GM21717 (cell line): ENCODE data around the gene RUSC2.
"Not testable (repeated sequence)": the region's sequence is repeated elsewhere in the genome, so short reads cannot be mapped to it uniquely, and the experiment has no call there.

ENCODE experiments used
- ATAC-seq: cut with Tn5 transposase; IDR thresholded peaks from one replicate; pipeline ENCODE4 v1.9.1; 2021; ENCODE audit warnings: mild to moderate bottlenecking, moderate library complexity; ENCODE audit not compliant: unreplicated experiment

The RUSC2 gene

DNA sequence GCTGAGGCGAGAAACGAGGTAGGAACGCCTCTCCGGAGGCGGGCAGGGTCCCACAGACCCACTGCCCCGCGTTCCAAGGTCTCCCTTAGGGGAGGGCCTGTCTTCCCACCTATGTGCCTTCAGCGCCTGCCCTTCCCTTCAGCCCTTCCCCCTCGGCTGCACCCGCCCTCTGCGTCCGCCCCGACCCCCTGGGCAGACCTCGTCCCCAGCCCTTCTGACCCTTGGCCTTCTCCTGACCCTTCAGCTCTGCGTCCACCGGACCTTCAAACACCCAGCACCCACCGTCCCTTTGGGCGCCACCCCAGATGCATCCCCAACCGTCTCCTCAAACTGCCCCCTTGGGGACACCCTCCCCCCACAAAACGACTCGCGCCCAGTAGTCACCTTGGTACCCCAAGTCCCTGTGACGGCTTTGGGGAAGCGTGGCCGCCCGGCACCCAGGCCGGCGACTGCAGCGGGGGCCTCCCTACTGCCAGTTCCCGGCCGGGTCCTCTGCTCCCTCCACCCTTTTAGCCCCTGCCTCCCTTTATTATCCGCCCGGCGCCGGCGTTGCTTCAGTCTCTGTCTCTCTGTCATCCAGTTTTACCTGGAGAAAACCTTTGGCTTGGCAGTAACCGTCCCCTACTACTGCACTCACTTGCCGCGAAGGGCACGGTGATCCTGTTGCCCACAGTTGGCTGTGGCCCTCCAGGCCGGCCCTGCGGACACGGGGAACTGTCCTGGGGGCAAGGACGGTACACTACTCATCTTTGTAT lies 421 bp downstream of the RUSC2 start:
- no peak for ATAC-seq

DNA sequence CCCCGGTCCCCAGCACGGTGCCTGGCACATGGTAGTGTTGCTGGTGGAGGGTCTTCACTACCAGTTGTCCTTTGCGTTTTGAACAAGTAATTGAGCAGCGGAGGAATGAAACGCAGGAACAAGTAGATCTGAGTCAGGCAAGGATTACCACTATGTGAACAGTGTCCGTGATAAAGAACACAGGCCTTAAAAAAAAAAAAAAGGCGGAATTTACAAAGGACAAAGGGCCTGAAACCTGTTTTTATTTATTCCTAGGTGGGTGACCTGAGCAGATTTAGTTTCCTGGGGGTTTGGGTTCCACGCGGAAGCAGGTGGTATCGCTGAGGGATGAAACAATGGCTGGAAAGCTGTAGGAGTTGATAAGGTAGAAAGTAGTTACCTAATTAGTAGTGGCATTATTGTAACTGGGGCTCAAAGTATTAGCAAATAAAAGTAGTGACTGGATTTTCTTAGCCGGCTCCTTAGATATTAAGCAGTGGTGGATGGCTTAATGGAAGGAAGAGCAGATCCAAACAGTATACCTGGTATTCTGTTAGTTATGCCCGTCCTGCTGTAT lies 1.1 kb downstream of the RUSC2 start:
- ATAC-seq, result no peak

DNA sequence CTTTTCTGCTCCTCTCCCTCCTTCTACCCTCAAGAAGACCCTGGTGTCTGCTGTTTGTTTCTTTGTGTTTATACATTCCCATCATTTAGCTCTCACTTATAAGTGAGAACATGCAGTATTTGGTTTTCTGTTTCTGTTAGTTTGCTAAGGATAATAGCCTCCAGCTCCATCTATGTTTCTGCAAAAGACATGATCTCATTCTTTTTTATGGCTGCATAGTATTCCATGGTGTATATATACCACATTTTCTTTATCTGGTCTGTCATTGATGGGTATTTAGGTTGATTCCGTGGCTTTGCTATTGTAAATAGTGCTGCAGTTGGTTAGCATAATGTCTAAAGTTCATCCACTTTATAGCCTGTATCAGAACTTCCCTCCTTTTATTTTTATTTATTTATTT lies 3.2 kb downstream of the RUSC2 start:
- not testable (repeated sequence) for ATAC-seq

DNA sequence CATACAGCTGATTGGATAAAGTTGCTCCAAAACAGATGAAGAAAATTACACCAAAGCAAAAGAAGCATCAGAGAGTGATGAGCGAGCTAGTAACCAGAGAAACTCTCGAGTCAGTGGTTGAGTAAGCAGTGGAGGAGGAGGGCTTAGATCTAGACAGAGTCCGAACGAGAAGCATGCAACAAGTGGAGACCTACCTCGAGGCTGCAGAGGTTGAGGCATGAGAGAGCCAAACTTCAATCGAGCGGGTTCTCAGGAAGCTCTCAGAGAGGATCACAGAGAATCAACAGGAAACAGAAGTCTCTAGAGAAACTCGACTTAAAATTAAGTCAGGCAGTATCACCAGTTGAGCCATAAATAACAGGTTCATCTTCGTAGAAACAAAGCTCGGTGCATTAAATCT lies 6.1 kb downstream of the RUSC2 start:
- no peak for ATAC-seq

DNA sequence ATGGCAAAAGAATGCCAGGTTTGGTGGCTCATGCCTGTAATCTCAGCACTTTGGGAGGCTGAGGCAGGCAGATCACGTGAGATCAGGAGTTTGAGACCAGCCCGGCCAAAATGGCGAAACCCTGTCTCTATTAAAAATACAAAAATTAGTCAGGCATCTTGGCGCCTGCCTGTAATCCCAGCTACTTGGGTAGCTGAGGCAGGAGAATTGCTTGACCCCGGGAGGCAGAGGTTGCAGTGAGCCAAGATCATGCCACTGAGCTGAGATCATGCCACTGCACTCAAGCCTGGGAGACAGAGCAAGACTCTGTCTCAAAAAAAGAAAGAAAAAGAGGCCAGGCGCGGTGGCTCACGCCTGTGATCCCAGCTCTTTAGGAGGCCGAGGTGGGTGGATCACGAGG lies 8.3 kb downstream of the RUSC2 start:
- ATAC-seq, result not testable (repeated sequence)

DNA sequence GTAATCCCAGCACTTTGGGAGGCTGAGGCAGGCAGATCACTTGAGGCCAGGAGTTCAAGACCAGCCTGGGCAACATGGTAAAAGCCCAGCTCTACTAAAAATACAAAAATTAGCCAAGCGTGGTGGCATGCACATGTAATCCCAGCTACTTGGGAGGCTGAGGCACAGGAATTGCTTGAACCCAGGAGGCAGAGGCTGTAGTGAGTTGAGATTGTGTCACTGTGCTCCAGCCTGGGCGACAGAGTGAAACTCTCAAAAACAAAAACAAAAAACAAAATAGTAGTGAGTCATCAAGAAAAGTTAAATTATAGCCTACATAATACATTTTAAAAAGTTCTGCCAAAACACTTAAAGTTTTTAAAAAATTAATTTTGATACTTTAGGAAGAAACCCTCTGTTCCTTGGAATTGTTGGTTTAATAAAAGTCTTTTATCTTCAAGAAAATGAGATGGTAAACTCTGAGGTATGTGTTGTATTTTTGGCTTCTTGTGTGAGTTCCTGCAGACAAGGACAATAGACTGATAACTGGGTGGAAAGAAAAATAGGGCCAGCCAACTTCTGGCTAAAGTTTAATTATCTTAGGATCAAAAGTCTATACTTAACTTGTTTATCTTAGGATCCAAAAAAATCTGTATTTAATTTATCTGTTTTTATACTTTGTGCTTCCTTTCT lies 9.3 kb downstream of the RUSC2 start:
- no peak for ATAC-seq

DNA sequence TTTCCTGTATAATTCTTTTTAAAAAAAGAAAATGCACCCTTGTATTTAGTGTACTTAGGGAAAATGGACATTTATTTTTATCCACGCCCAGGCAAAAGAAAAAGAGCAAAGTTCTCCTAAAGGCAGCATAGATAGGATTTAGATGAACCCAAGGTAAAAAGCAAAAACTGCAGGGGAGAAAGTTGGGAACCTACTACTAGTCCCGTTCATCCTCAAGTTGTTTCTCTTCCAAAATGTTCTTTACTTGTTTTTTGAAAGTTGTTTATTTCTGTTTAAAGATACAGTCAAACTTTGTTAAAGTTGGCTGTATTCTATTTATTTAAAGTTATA lies 9.8 kb downstream of the RUSC2 start:
- no peak for ATAC-seq

DNA sequence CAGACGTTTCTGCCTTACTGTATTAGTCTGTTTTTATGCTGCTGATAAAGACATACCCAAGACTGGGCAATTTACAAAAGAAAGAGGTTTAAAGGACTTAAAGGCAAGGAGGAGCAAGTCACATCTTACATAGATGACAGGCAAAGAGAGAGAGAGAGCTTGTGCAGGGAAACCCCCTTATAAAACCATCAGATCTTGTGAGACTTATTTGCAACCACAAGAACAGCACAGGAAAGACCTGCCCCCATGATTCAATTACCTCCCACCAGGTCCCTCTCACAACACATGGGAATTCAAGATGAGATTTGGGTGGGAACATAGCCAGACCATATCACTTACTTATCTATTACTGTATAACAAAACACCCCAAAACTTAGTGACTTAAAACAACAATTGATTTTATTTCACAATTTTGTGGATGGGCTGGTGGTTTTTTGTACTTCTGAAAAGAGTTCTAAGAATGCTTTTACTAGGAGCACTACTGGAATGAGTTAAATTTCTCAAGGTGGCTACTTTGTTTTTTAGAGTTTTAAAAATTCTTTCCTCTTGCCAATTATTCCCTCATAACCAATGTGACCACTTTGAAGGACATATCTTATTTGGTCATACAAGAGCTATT lies 10.3 kb downstream of the RUSC2 start:
- ATAC-seq, result no peak

DNA sequence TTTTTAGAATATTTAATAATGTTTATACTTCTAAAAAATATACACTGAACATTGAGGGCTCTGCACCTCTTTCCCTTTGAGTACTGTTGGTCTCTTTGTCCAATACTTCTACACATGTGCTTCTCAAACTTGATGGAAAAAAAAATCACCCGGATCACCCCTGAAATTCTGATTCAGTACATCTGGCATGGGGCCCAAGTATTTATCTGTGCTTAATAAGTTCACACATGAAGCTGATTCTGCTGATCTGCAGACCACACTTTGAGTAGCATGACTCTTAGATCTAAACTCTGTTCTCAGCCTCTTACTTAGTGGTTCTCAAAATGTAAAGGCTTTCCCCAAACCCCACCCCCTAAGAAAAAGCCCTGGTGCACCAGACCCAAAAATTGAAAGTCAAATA lies 12.0 kb downstream of the RUSC2 start:
- no peak for ATAC-seq

DNA sequence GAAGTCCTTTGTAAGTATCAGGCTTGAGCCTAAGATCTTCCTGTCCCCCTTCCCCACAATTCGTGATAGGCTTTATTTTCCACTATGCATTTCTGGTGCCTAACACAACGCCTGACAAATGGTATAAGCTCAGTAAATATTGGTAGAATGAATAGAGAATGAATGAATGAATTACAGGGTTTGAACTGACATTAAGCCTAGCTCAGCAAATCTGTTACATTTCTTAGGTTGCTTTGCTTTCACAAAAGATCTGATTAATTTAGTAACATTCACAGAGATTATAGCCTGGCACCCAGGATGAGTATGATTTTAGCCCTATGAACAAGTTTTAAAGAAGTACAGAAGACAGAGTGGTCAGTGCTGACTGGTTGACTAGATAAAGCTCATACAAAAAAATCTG lies 16.4 kb downstream of the RUSC2 start:
- ATAC-seq, result no peak

DNA sequence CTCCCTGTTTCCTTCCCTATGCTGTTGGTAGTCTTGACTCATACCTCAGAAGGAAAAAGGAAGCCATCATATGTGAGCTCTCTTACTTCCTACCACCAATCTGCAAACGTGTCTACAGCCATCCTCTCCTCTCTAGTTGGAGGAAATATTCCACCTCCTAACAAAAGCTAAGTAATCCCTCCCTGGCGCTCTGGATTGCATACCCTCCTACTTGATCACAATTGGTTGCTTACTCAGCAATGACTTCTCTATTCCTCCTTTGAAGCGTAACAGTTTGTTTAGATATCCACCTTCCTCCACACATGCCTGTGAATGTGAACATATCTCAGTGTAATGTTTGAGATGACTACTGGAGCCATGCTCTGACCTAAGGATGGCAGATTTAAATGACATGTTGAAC lies 18.2 kb downstream of the RUSC2 start:
- ATAC-seq, result no peak

DNA sequence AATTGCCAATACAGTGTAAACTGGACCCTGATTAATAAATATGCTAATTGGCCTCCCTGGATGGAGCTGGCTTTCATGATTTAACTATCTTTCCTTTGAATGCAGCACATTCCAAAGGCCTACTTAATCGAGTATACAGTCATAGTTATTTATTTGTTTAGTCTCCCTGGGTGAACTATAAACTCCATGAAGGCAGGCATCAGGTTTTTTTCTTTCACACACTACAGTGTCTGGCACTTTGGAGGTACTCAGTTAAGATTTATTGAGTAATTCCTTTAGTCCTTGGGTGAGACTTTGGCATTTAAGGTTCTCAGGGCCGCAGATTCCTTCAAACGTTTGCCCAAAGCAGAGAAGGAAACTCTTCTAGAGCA lies 20.5 kb downstream of the RUSC2 start:
- ATAC-seq, result no peak

DNA sequence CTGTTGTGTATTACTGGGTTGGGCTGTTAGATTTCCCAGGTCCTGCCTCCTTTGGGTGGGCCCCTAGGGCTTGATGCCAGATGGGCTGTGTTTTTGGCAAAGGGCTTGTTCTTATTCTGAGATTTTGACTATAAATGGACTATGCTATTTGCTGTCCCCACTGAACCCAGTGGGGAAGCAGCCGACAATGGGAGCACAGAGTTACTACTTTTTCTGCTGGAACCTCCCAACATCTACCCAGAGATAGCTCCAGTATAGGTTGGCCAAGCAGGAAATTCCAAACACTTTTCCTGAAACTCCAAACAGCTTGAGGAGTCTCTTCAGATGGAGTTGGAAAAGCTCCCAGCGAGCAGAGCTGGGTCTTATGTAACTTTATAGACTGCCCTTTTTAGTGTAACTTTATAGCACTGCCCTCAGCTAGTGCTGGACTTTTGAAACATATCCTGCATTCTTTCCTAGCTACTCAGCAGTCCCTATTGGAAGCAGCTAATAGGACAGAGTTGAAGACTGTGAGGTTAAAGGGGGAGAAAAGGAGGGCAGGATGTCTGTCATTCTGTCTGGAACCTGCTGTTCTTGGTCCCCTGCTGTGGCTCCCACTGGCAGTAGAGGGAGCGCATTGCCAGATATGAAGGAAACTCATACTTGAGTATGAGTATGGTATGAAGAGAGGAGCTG lies 21.0 kb downstream of the RUSC2 start:
- no peak for ATAC-seq

DNA sequence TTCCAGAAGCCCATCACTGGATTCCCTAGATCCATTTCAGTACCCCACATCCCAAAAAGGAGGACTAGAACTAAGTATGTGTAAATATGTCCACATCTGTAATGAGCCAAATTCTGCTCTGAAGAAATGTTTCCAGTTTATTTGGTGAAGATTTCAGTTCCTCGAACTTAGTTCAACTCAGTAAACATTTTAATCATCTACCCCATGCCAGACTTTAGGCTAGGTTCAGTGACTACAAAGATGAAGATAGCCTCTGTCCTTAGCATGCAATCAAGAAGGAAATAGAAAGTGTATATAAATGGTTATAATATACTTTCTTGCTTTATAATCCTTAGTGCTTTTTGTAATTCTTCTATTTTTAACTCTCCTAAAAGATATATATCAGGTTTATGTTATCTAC lies 21.5 kb downstream of the RUSC2 start:
- no peak for ATAC-seq

DNA sequence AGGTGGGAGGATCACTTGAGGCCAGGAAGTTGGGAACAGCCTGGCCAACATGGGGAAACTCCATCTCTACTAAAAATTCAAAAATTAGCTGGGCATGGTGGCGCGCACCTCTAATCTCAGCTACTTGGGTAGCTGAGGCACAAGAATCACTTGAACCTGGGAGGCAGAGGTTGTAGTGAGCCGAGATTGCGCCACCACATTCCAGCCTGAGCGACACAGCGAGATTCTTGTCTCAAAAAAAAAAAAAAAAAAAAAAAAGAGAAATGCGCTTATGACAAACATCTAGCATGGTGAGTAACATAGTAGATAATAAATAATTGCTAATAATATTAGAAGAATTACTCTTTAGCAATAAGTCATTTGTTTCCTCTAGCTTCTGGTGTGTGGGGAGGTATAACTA lies 25.9 kb downstream of the RUSC2 start:
- no peak for ATAC-seq

DNA sequence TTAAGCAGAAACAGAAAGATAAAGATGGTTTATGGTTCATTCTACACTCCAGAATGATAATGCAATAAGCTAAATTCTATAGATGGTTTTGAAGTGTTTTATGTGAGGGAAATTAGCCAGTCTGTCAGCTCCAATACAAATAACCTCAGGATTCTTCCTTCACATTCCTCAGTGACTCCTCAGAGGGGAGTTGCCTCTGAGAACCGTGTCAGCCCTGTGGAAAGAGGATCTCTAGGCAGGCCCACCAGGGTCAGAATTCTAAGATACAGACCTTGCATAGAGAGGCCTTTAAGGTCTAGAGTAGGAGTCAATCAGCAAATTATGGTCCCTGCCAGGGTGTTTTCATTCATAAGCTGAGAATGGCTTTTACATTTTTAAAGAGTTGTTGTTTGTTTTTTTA lies 26.6 kb downstream of the RUSC2 start:
- ATAC-seq, result no peak

DNA sequence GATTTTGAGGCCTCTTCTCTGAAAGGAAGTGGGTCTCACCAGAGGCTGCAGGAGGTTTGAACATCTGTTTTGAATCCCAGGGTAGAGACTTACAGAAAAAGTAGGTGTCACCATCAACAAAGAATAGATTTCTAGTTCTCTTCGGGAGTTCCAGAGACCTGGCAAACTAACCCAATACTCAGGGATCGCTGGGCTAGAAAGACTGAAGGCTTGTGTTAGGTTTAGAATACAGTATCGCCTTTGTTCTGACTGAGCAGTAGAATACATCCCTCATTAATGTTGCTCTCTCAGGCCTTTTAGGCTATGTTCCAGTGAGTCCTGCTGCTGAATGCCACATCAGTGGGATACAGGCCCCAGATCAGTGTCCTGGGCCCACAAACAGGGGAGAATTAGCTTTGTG lies 27.2 kb downstream of the RUSC2 start:
- no peak for ATAC-seq

DNA sequence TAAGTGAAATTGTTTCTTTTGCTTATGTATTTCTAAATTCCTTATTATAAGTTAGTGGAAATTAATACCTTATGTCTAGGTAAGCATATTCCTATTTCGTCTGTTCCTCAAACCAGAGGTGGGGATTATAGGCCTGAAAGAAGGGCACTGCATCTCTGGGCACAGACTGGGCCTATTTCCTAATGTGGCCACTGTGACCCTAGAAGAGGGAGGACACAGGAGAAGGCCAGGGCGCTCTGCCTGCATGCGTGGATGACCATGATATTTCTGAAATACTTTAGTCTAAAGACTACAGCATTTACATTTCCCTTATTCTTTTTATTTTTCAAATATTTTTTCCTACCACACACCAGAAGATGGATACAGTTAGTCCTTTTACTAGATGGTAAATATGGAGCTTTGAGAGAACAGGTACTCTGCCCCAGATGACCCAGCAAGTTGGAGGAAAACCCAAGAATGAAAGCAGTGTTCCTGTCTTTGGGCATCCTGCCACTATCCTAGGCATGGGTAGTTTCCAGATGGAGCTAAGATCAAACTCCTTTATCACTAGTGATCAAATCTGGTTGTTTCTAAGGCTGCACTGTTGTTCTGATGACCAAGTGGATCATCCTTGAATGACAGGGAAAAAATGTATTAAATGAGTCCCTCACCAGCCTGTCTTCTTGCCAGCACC lies 27.8 kb downstream of the RUSC2 start:
- ATAC-seq, result no peak

DNA sequence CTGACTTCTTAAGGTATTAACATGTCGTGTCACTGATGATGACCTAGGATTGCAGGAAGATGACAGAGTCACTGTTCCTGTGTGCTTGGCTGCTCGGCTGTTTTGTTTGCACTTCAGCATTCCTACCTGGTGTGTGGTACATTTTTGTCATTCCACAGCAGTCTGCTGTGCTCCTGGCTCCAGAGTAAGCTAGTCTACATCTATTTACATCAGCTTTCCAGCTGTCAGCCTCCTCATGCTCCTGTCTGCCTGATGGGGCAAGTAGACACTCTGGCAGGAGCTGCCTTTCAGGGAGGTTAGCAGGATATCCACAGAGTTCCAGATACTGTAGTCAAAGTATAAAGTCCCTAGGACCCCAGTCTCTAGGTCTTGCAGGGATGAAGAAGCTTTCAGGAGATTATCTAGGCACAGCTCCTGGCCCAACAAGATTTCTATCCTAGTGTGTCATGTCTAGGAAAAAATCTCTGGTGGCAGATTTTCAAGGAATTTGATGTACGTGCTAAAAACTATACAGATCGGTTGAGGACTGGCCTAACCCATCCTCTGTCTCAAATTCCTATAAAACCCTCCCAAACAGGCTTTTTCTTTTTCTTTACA lies 28.4 kb downstream of the RUSC2 start:
- ATAC-seq, result no peak

DNA sequence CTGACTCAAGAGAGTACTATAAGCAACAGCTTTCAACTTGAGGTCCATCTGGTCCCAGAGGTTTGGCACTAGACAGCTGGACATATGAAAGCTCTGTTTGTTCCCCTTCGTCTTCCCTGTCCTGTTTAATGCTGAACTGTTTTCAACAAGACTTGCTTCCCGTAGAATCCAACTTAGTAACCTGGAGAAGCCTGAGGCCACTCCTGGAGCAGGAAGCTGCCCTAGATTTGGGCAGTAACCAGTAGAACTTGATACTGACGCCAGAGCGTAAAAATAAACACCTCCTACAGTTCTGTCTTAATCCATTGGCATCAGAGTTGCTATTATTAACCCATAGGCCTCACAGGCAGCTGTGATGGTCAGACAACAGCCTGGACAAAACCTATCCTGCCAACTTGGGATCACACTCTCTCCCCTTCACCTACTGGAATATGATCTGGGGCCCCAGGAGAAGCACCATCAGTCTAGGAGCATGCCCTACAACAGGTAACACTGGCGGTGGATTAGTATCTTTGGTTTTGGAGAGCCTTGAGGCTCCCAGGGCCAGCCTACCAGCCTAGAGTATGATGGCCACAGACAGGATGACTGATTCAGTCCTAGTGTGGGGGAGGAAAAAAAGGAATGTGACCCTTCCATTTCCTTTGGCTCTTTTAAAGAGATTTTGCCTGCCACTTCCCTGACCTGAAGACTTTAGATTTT lies 29.2 kb downstream of the RUSC2 start:
- ATAC-seq, result no peak
